ENCODE measurements around the gene YPEL1.

GRCh38 chr22:21700822-21701221, 34.8 kb downstream of the YPEL1 start:
- TF ChIP-seq CTCF (IDR thresholded peaks at IDR 0.05) (no peak), EZH2 (IDR thresholded peaks at IDR 0.05; ENCODE audit: borderline replicate concordance, insufficient read depth, low read depth, low read length, poor library complexity, severe bottlenecking) (no peak)

All from B cell (primary cell).